ENCODE measurements around the gene FAR1.

FAR1 gene

DNA sequence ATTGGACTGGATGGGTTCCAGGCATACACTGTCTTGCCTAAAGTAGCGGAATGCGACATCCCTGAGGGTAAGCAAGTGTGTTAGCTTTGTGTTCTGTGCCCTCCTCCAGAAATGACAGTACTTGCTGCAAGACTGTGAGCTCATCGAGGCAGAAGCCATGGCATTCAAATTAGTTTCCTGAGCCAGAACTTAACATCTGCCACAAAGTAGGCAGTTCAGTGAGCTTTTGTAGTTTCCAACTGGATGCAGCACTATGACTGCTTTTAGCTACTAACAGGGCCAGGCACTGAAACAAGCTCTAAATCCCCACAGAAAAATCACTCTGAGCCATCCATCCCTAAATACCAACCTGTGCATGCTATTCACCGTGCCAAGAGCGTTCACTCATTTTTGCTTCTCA is 1.2 kb upstream of the FAR1 start:
- Histone ChIP-seq H4K20me1 (ENCODE audit: control insufficient read depth, insufficient read depth, low read depth, low read length) (peaks cover 8% of the 10 kb centered on the region), H3K4me2 (ENCODE audit: low read length) (peak overlapping the region; percentile 86), H3K27me3 (ENCODE audit: control insufficient read depth, low read length) (no peaks in the 10 kb centered on the region), H3K27ac (ENCODE audit: low read depth, low read length) (peak overlapping the region; percentile 45; the same call in 1 of the 2 replicates), H3K4me1 (ENCODE audit: control insufficient read depth, low read length) (peaks cover 30% of the 10 kb centered on the region), H3K9me2 (replicated peaks; ENCODE audit: control insufficient read depth, low read length) (no peaks in the 10 kb centered on the region), H3F3A (ENCODE audit: control insufficient read depth, insufficient read depth) (0 out of 2 replicates have a peak, but pooled peaks cover 3% of the 10 kb centered on the region), H3K4me3 (ENCODE audit: low read length) (peak overlapping the region; percentile 83), H3K36me3 (ENCODE audit: control insufficient read depth, low read length) (peaks cover 18% of the 10 kb centered on the region), H3K79me2 (ENCODE audit: control insufficient read depth, low read length) (peaks cover 41% of the 10 kb centered on the region), H3K9me3 (ENCODE audit: control insufficient read depth, insufficient read depth, low read length) (no peaks in the 10 kb centered on the region)
- TF ChIP-seq, protein P1, sequence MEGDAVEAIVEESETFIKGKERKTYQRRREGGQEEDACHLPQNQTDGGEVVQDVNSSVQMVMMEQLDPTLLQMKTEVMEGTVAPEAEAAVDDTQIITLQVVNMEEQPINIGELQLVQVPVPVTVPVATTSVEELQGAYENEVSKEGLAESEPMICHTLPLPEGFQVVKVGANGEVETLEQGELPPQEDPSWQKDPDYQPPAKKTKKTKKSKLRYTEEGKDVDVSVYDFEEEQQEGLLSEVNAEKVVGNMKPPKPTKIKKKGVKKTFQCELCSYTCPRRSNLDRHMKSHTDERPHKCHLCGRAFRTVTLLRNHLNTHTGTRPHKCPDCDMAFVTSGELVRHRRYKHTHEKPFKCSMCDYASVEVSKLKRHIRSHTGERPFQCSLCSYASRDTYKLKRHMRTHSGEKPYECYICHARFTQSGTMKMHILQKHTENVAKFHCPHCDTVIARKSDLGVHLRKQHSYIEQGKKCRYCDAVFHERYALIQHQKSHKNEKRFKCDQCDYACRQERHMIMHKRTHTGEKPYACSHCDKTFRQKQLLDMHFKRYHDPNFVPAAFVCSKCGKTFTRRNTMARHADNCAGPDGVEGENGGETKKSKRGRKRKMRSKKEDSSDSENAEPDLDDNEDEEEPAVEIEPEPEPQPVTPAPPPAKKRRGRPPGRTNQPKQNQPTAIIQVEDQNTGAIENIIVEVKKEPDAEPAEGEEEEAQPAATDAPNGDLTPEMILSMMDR (IDR thresholded peaks at IDR 0.05; ENCODE audit: low read depth, low read length, poor library complexity, severe bottlenecking): no peak
- TF ChIP-seq EZH2phosphoT487 (IDR thresholded peaks at IDR 0.05; ENCODE audit: borderline replicate concordance, low read length): no peak

- Histone ChIP-seq H4K20me1 (ENCODE audit: control insufficient read depth, insufficient read depth, low read depth, low read length) (peaks cover 8% of the 10 kb centered on the region), H3K4me2 (ENCODE audit: low read length) (peak overlapping the region; percentile 86), H3K4me3 (ENCODE audit: low read length) (peak overlapping the region; percentile 83), H3K9me2 (replicated peaks; ENCODE audit: control insufficient read depth, low read length) (no peaks in the 10 kb centered on the region), H3K36me3 (ENCODE audit: control insufficient read depth, low read length) (peaks cover 22% of the 10 kb centered on the region), H3K27me3 (ENCODE audit: control insufficient read depth, low read length) (no peaks in the 10 kb centered on the region), H3K27ac (ENCODE audit: low read depth, low read length) (peak overlapping the region; percentile 45), H3K79me2 (ENCODE audit: control insufficient read depth, low read length) (peaks cover 46% of the 10 kb centered on the region), H3F3A (ENCODE audit: control insufficient read depth, insufficient read depth) (0 out of 2 replicates have a peak, but pooled peaks cover 3% of the 10 kb centered on the region), H3K9me3 (ENCODE audit: control insufficient read depth, insufficient read depth, low read length) (no peaks in the 10 kb centered on the region), H3K4me1 (ENCODE audit: control insufficient read depth, low read length) (peaks cover 33% of the 10 kb centered on the region)
- TF ChIP-seq, protein P1 (IDR thresholded peaks at IDR 0.05; ENCODE audit: low read depth, low read length, poor library complexity, severe bottlenecking): no peak
- TF ChIP-seq EZH2phosphoT487 (IDR thresholded peaks at IDR 0.05; ENCODE audit: borderline replicate concordance, low read length): no peak
Measured at GRCh38 chr11:13667795-13668101, 720 bp upstream of the FAR1 start.

DNA sequence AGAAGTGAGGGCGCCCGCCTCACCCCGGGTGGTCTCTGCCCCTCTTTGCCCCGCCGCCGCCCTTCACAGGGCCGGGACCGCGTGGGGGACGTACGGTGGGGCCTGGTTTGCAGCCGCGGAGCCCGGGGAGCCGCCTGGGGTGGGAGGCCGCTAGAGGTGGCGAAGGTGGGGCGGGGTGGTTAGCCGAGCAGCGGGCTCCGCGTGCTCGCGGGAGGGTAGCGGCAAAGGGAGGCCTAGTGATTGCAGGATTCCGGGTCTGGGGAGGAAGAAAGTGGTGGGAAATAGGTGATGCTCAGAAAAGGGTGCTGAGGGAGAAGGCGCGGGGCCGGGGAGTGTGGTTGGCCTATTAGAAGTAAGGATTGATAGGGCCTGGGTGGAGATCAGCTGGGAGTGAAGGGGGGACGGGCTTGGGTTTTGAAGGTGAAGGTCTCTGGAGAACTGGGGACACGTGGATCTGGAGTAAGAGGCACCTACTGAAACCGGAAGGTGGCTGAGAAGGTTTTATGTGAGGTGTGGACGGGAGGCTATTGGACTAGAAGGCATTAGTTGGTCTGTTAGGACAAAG is 571 bp downstream of the FAR1 start:
- Histone ChIP-seq H3K79me2 (ENCODE audit: control insufficient read depth, low read length) (peaks cover 58% of the 10 kb centered on the region), H4K20me1 (ENCODE audit: control insufficient read depth, insufficient read depth, low read depth, low read length) (peaks cover 8% of the 10 kb centered on the region), H3F3A (ENCODE audit: control insufficient read depth, insufficient read depth) (0 out of 2 replicates have a peak, but pooled peaks cover 3% of the 10 kb centered on the region), H3K4me1 (ENCODE audit: control insufficient read depth, low read length) (peaks cover 33% of the 10 kb centered on the region), H3K4me3 (ENCODE audit: low read length) (peak overlapping the region; percentile 85), H3K36me3 (ENCODE audit: control insufficient read depth, low read length) (peaks cover 29% of the 10 kb centered on the region), H3K27ac (ENCODE audit: low read depth, low read length) (peak overlapping the region; percentile 45), H3K9me2 (replicated peaks; ENCODE audit: control insufficient read depth, low read length) (no peaks in the 10 kb centered on the region), H3K4me2 (ENCODE audit: low read length) (peak overlapping the region; percentile 79), H3K9me3 (ENCODE audit: control insufficient read depth, insufficient read depth, low read length) (no peaks in the 10 kb centered on the region), H3K27me3 (ENCODE audit: control insufficient read depth, low read length) (no peaks in the 10 kb centered on the region)
- TF ChIP-seq, protein P1 (IDR thresholded peaks at IDR 0.05; ENCODE audit: low read depth, low read length, poor library complexity, severe bottlenecking): no peak
- no peak for TF ChIP-seq EZH2phosphoT487 (IDR thresholded peaks at IDR 0.05; ENCODE audit: borderline replicate concordance, low read length)
